Dedifferentiated amniotic fluid mesenchymal stem cell (primary cell): ENCODE measurements around the gene TBC1D22A.

Source experiments
- DNase-seq: peaks from one replicate; pipeline ENCODE4 v3.0.0-alpha.2; 2016; ENCODE audit errors: extremely low spot score

The TBC1D22A gene

GRCh38 chr22:46934172-46934745 lies 171.8 kb downstream of the TBC1D22A start:
- no peak for DNase-seq

DNA sequence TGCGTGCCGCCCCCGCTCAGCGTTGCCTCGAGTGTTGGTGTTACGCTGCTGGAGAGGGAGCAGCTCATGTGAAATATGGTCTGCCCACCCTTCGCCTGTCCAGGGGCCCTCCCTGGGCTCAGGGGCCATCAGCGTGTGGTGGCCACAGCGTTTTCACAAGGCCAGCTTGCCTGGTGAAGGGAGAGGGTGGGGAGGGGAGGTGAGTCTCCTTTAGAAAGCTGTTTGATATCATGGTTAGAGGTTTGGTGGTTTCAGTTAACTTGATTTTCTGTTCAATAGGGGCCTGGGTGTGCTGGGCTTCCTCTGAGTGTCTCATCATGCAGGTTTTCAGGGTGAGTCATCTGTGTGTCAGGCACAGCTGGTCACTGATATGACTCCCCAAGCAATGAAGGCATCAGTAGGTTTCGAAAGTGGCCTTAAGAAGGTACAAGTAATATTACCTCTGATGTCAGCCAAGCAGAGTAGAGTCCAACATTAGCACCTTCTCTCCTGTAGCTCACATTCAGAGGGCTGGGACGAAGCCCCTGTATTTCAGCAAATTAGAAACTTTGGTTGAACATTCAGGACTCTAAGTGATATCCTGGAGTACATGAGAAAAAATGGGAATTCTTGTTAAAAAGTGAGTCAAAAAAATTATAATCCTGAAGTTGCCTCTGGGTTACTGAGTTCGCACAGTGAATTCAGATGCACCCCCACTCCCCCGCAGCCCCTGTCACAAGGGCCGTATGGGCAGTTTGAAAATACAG lies 172.5 kb downstream of the TBC1D22A start:
- DNase-seq = peak; percentile 63

DNA sequence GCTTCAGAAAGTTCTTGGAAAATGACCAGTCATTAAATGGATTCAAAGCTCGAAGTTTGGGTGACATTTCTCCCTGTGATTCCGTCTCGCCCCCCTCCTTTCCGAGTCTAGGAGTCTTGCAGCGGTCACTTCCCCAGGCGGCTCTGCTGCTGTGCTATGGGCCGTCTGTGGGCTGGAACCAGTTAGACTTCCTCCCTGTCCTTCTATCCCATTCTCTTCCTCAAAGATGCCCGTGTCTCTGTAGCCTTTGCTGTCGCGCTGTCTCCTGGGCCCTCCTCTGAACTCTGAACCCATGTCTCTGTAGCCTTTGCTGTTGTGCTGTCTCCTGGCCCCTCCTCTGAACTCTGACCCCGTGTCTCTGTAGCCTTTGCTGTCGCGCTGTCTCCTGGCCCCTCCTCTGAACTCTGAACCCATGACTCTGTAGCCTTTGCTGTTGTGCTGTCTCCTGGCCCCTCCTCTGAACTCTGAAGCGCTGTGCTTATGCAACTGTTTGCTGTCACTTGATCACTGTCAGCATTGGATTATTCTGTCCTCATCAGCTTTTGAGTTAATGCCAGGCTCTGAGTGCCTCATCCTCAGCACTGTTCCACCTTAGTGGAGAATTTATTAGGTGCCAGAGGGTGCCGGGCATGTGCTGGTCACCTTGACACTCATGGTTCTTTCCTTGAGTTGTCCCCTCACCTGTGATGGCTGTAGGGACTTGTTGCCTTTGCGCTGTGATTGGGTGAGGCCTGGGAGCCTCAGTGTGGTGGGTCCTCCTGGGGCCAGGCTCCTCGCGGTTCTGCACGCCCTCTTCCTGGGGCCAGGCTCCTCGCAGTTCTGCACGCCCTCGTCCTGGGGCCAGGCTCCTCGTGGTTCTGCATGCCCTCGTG lies 173.3 kb downstream of the TBC1D22A start:
- no peak for DNase-seq

DNA sequence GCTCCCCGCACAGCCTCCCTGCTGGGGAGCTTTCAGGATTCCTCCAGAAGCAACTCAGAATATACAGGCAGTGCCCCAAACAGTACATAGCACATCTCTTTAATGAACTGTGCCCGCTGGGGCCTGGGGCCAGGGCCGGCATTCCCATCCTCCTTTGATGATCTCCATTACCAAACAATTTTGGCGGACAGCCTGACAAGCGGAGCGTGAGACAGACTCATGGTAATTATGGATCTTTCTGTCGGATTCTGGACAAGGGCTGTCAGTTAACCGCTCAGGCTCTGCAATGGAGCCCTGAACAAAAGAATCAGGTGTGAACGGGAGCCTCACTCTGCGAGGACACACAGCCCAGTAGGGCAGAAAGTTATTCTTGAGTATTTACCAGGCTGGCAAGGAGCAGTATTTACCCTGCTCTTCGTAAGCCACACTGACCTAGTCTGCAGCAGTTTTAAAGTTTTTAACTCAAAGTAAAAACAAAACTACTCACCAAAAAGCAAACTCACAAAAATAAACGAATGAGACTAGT lies 174.0 kb downstream of the TBC1D22A start:
- DNase-seq = no peak

DNA sequence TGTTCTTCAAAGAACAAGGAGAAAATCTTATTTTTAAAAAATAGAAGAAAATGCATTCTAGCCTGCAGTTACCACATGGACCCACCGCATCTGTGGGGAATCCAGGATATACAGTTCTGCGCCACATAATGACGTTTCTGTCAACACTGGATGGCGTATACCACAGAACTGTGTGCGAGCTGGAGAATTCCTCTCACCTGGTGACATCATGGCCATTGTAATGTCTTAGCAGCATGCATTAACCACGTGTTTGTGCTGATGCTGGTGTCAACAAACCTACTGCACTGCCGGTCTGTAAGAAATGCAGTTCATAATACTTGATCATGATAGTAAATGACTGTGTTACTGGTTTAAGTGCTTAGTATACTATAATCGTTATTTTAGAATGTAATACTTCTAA lies 174.7 kb downstream of the TBC1D22A start:
- no peak for DNase-seq

DNA sequence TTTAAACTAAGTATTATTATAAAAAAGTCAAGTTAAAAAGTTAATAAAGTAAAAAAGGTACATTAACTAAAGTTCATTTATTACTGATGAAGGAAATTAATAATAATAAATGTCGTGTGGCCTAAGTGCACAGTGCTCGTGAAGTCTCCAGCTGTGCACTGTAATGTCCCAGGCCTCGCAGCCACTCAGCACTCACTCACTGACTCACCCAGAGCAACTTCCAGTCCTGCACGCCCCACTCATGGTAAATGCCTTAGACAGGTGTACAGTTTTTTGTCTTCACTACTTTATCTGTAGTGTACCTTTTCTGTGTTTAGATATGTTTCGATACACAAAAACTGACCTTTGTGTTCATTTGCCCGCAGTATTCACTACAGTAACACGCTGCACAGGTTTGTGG lies 175.5 kb downstream of the TBC1D22A start:
- DNase-seq = no peak

DNA sequence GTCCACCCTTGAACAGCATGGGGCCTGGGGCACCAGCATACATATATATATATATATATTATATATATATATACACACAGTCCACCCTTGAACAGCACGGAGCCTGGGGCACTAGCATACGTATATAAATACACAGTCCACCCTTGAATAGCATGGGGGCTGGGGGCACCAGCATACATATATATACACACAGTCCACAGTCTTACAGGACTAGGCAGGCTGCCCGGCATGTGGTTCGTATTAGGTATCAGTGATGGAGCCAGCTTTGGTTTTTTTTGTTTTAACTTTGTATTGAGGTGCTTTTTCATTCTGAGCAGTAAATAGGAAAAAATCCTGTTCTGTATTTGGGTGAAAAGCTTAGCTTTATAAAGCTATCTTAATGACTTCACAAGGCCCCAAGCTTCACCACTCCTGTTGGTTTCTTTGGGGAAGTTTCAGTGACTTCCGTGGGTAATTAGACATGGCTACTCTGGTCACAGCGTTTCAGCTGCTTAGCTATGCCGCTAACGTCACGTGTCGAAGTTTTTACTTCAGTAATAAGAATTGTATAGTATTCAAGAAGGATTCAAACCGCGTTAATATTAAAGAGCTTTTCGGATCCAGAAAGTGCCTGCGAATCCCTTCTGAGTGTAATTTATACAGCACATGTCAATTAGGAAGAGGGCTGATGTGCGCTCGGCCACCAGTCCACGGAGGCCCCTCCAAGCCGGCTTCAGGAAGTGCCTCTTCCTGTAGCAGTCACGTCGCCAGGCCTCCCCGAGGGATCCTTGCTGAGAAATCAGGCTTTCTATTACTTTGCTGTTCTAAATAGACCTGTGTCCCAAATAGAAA lies 179.7 kb downstream of the TBC1D22A start:
- no peak for DNase-seq

GRCh38 chr22:46942799-46943785 lies 180.6 kb downstream of the TBC1D22A start:
- DNase-seq = no peak

DNA sequence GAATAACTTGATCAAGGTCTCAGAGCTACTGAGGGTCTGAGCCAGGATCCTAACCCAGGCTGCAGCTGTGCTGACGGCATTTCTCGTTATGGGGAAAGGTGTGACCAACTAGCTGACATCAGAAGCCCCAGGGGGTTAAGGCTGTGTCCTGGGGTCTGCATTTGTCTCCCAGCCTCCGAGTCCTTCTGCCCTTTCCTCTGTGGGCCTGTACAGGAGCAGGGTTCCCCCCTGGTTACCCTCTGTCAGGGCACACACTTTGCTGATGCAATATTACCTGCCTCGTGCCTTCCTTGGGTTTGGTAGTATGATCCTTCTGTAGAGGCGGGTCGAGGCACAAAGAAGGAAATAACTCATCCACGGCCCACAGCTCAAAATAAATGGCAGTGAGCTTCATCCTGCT lies 183.0 kb downstream of the TBC1D22A start:
- DNase-seq = no peak

DNA sequence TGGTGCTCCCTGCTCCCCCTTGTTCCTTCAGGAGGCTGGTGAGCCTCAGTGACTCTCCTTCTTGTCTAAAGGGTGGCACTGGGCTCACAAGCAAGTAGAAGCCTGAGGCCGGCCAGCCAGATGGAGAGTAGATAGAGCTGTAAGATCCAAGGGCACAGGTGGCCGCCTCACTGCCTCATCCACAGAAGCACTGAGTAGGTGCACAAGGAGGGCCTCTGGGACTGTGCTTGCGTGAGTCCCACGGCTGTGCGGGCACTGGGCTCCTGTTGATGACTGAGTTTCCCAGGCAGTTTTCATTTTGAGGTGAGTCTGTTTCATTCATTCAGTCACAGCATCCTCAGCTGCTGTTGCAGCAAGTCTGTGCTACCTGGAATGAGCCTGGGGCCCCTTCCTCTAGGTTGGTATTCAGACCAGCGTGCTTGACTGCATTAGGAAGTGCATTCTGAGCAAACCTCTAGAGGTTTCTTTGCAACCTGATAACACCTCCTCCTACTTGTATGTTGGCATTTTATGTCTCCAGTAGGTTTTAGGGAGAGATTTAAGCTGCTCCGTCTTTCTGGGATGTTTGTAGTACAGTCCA lies 184.0 kb downstream of the TBC1D22A start:
- no peak for DNase-seq

- DNase-seq = no peak
These were observed 185.2 kb downstream of the TBC1D22A start for GRCh38 chr22:46947516-46948257.

DNA sequence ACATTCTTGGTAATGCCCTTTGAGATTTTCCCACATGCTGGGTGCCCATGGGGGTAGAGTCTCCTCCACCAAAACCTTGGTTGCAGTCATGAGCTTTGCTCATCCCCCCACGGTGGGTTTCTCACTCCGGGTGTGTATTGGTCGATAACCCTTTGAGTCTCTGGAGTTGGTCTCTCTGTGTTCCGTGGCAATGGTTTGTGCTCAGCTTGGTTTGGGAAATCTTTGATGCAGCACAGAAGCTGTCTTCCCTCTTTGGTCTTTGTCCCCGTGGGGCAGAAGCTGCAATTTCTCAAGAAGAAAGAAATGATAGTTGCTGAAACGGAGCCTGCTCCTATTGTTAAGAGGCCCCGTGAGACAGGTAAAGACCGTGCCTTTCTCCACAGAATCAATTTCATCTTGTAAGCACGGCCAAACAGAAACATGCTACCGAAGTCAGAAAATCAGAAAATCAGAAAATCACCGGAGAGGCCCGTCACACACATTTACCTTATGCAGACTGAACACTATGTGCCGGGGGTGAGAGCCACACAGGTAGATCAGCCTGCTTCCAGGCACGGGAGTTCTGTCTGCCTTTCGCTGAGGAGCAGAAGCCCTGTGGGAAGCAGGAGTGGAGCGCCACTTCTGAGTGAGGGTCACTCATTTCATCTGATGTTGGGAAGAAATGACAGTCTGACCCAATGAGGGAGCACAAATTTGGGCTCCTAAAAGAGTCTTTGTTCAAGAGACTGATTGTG lies 186.1 kb downstream of the TBC1D22A start:
- DNase-seq = no peak

GRCh38 chr22:46951350-46951749 lies 188.9 kb downstream of the TBC1D22A start:
- no peak for DNase-seq

DNA sequence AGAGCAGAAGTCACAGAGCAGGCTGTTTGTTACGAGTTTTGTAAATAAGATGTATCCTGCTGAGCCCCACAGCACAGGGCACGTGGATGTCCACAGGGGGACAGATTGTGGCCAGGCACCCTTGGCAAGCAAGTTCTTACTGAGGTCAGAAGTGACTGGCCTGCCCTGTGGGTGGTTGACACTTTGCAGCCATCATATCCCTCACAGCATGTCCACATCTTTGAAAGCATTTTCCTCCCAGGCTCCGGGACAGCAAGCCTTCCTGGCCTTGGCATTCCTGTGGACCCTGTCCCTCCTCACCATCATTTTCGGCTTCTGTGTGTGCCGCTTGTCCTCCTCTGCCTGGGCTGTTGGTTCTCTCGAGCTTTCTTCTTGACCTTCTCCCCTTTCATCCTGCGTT lies 189.5 kb downstream of the TBC1D22A start:
- no peak for DNase-seq

GRCh38 chr22:46953968-46954765 lies 191.7 kb downstream of the TBC1D22A start:
- DNase-seq = no peak

DNA sequence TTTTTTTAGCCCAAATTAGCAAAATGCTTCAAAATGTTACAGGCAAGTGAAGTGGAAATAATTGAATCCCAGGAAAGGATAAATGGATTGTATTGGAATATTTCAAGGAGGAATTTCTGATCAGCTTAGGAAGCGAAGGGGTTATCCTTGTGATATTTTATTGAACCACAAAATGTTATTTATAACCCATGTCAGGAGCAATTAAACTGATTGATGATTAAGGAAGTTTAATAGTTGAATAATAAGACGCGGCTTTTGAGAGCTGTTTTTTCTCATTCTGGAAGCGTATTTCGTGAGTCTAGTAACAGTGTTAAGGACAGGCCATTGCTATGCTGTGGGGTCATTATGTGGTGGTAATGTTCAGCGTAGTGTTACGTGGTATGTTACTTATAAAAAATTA lies 192.3 kb downstream of the TBC1D22A start:
- DNase-seq = no peak

- DNase-seq = no peak
These were observed 194.2 kb downstream of the TBC1D22A start for GRCh38 chr22:46956498-46957215.
